Superior temporal gyrus (tissue), 1 donor: ENCODE measurements around the gene LRPPRC.
A peak's percentile ranks its signal among the peaks of the same experiment; 100 is the strongest.

Experiments
- DNase-seq: peaks from one replicate; pipeline ENCODE4 v3.0.0-alpha.2; 2016; ENCODE audit errors: extremely low spot score

The LRPPRC gene

GRCh38 chr2:43855292-43855691 is 140.5 kb downstream of the LRPPRC start:
- no peak for DNase-seq

DNA sequence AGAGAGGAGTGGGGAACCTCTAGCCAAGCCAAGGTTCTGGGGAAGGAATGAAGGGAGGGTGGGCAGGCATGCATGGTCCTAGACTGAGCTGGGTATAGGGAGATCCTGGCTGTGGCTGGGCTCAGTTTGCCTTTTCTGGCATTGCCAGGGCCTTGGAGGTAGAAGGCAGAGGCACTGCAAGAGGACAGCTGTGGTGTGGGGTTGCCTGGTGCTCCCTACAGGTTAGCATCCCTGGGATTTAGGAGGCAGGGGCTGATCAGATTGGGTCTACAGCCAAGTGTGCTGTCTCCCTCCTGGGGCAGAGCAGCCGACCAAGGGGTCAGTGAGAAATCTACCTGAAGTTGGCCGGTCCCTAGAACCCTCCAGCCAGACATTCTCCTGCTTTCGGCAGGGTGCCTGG is 141.1 kb downstream of the LRPPRC start:
- no peak for DNase-seq

DNA sequence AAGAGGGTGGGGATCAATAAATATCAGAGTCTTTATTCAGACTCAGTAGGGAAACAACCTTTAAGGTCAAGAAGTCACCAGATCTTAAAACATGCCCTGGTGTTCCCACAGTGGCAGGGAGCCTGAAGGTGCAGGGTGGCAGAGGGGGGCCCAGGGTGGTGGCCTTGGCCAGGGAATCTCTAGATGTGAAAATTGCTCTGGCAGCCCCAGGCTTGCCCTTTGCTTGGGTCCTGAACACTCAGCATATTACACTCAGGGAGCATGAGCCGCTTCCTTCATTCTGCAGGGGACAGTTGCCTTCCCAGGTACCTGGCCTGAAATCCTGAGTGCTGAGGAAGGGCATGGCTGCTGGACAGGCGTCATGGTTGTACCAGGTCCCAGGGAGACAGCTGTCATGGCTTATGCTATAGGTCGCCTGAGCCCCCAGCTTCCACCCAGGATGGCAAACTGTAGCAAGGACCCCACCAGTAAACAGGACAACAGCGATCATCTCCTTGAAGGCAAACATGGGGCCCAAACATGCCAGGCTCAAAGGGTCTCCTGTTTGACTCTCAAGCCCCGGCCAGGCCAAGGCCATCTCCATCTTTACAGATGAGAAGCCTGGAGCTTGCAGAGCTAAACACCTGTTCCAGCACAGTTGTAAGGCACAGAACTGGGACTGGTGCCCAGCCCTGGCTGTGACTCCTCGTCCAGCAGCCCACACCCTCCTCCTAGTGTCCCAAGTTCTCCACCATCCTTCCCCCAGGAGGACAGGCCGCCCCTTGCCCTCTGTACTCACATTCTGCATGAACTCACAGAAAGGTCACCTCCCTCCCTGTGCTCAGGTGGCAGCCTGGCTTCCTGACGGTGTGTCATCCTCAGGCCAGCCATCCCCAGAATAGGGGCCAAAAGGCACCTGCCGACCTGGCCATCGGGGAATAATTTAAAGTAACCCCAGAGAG is 142.4 kb downstream of the LRPPRC start:
- no peak for DNase-seq

- no peak for DNase-seq
Observed at GRCh38 chr2:43852196-43852730, 143.5 kb downstream of the LRPPRC start.

DNA sequence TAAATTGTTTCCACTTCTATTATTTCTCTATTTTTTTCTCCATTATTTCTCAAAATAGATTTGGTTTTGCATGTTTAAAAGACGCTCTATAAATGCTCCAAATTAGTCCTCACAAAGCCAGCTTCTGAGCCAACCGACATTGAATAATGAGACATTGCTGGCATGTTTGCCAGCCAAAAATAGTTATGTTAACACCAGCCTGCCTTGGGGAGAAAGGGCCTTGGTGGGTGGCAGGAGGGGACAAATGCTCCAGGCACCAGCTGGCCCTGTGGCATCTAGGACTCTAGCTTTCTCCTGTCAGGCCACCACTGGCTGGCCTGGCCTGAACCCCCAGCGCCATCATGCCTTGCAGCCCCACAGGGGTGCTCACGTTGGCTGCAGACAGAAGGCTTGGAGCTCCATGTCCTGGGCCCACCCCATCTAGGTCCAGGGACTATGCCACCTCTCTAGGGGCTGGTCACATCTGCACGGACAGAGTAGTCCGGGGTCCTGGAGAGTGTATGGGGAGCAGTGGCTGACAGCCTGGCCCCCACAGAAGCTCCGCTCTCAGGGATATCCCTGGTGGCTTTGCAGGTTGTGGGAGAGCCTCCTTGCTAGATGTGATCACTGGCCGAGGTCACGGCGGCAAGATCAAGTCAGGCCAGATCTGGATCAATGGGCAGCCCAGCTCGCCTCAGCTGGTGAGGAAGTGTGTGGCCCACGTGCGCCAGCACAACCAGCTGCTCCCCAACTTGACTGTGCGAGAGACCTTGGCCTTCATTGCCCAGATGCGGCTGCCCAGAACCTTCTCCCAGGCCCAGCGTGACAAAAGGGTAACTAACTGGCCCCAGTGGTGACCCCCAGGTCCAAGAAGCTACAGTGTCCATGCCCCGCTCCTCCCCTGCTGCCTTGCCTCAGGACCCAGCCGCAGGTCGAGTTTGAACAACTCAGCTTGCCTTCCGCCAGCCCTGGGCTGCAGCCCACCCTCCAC is 144.5 kb downstream of the LRPPRC start:
- peak; percentile 18 for DNase-seq

DNA sequence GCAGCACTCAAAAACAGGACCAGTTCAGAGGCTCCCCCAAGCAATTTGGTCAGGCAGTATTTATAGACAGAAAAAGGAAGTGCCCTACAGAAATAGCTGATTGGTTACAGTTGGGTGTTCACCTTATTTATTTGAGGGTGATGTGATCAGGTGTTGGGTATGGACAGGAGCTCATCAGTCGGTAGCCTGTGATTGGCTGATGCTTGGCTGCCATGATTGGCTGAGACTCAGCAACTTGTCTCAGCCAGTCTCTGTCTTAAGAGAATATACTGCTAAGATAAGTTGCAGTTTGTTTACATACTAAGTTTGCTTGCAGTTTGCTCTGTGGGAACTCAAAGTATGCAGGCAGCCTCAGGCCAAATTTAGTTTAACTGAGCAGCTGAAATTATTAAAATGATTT is 147.6 kb downstream of the LRPPRC start:
- no peak for DNase-seq

GRCh38 chr2:43846140-43846793 is 149.5 kb downstream of the LRPPRC start:
- DNase-seq: no peak

DNA sequence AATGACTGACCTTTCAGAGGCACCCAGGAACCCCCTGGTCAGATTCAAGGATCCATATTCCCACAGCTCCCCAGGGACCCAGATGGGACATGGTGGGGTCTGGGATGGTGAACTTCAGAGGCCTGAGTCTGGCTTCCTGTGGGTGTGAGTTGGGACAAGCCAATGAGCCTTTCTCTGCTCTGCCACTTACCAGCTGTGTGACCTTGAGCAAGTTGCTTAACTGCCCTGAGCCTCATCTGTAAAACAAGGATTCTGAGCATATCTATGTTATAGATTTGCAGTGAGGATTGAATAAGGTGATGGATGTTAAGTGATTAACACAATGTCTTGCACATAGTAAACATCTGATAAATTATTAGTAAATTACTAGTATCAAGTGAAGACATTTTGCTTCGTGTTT is 150.6 kb downstream of the LRPPRC start:
- no peak for DNase-seq

DNA sequence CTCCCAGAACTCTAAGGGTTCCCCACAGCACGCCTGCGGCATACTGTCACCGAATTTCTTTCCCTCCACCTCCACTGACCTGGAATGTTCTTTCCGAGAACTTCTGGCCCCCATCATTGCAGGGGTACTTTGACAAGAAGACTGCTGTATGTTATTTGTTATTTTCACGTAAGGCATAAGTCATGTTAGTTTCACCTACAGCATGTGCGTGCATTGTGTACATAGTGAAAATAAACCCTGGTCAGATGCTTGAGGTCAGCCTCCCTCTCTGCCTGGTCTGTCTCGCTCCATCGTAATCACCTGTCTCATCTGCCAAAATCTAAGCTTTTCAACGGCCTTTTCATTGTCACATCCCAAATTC is 152.9 kb downstream of the LRPPRC start:
- no peak for DNase-seq

GRCh38 chr2:43841949-43842865 is 153.6 kb downstream of the LRPPRC start:
- no peak for DNase-seq

DNA sequence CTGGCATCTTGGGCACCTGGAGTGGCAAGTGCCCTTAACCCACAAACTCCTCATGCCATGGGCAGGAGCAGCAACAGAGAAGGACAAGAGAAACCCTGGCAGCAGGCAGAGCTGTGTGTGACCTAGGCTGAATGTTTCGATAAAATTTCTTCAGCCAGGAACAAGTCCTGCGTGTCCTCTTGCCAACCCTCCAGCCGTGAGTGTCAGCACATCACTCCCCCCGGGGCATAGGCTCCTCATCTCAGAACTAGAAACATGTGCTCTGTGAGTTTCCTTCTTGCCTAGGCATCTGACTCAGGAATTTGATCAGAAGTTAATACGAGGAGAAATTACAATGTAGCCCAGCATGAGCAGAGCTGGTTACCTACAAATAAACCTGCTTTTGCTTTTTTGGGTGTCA is 154.8 kb downstream of the LRPPRC start:
- DNase-seq: no peak

DNA sequence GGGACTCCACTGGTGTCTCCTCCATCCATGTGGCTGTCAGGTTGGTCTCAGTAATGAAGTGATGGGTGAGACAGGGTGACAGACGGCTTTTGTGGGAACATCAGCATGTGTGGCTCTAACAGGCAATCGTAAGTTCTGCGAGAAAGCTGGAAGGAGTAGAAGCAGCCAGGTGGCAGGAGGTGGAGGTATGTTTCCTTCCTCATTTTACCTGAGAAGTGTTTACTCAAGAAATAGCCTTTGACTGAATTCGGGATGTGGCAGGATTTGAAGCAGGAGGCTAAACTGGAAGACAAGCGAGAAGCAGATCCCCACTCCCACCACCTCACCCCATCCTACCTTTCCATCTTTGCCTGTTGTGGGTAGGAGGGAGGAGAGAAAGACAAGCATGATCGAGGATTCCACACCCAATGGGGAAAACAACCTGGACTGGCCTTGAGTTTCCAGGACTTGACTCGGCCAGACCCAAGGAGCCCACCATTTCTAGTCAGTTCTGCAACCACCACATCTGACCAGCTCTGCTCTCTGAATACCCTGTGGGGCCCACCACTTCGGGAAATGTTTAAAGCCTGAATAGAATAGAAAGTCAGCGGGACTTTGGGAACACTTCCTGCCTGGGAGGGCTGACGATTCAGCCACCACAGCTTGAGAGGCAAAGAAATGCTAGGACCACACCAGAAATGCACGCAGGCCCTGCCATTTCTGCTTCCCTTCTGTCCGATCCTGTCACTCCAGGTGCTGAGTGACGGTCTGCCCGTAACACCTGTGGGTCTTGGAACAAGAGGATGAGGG is 155.8 kb downstream of the LRPPRC start:
- no peak for DNase-seq

DNA sequence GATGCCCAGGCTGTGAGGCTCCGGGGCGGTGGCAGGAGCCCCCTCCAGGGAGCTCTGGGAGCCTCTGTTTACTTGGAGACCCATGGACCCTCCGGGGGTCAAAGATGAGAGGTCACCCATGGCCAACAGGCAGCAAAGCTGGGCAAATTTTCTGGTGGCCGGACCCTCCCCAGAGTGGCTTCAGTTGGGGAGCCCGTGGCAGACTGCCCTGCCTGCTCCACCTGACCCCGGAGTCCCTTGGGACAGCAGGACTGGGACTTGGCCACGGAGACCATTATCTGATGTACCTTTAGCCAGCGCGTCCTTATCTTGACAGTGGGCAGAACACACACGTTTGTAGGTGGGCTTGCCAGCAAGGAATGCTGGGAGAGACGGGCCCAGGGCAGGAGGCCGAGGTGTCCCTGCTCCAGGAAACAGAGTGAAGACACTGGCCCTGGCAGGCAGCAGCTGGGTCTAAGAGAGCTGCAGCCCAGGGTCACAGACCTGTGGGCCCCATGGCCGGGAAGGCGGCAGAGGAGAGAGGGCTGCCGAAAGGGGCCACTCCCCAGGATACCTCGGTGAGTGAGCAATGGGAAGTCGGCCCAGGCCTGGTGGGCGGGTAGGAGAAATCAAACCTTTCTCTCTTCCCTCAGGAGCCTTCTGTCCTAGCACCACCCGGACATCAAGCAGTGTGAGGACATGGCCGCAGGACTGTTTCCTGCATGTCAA is 157.1 kb downstream of the LRPPRC start, which contains the start of the genes ABCG5 and ABCG8:
Gene ABCG5, minus strand, starts transcription at position 280 of the 708 bp plus-strand sequence. Its CDS starts 160 bp downstream, at position 120.
Gene ABCG8, plus strand, starts transcription at position 412 of the 708 bp plus-strand sequence. Its CDS starts 83 bp downstream, at position 495.
- no peak for DNase-seq

DNA sequence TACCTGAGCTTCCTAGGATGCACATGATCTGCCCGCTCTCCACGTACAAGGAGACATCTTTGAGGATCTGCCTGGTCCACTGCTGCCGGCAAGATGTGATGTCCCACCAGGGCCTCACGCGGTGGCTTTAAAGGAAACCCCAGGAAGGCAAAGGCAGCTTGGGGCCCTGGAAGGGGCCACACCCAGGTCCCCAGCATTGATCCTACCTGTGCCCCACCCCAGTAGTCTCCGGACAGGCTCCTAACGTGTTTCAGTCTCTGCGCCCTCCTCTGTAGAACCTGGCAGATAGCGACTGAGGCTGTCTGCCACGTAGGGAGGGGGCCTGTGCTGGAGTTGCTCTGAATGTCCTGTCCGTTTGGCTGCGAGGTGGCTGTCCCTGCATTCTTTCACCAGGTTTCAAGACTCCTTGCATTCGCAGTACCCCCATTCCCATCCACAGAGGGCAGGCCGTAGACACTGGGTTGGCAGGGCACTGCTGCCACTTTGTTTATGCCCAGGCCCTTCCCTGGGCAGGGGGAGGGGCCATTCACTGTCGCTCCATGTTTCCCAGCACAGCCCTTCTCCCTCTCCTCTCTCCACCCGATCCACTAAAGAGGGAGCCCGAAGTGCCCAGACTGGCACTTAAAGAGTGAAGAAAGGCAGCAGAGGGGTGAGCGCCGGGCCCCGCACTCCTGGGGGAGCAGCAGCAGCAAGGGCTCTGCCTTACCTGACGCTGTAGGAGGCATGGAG is 157.8 kb downstream of the LRPPRC start:
- no peak for DNase-seq

GRCh38 chr2:43837033-43837432 is 158.8 kb downstream of the LRPPRC start:
- DNase-seq: no peak
